Hepatic stellate cell (primary cell): ENCODE results near the gene BMPR2.
"Not testable (repeated sequence)": the region's sequence is repeated elsewhere in the genome, so short reads cannot be mapped to it uniquely, and the experiment has no call there.

ENCODE experiments used
- DNase-seq: peaks from one replicate; pipeline ENCODE4 v3.0.0; 2011; ENCODE audit warnings: low spot score

BMPR2 gene

DNA sequence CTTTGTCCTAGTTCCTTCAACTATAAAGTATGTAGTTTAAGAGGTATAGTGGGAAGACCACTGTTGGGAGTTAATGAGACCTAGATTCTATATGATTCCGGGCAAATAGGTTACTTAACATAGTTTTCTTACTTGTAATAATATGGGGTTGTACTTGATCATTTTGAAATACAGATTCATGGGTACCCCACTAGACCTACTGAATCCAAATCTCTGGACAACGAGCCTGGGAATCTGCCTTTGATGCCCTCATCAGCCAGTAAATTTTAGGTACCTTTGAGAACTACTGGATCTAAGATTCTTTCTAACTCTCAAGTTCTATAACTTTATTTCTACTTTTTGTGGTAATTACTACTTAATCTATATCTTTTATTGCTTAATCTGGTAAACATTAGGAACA, 6.6 kb downstream of the BMPR2 start:
- no peak for DNase-seq

- not testable (repeated sequence) for DNase-seq
These were observed 10.4 kb downstream of the BMPR2 start for GRCh38 chr2:202386495-202386894.

DNA sequence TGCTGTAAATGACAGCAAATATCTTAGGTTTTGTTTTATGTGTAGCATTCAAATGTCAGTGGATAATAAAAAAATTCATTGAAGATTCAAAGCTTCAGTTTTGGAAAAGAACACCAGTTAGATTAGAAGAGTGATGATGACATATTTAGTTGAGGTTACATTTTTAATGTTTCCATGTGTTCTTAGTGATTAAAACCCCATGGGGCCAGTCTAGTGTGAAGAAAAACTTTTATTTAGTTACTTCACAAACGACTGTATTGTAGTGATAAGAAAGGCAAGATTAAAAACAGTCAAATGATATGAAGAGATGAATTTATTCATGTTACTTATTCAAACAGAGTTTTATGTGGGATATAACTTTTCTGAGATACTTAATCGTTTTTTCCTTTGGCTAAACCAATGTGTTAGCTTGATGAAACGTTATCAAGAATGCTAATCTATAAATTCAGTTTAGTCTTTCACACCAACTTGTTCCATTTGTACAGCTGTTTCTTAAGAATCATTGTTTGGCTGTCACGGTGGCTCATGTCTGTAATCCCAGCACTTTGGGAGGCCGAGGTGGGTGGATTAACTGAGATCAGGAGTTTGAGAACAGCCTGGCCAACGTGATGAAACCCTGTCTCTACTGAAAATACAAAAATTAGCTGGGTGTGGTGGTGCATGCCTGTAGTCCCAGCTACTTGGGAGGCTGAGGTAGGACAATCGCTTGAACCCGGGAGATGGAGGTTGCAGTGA, 11.6 kb downstream of the BMPR2 start:
- no peak for DNase-seq

DNA sequence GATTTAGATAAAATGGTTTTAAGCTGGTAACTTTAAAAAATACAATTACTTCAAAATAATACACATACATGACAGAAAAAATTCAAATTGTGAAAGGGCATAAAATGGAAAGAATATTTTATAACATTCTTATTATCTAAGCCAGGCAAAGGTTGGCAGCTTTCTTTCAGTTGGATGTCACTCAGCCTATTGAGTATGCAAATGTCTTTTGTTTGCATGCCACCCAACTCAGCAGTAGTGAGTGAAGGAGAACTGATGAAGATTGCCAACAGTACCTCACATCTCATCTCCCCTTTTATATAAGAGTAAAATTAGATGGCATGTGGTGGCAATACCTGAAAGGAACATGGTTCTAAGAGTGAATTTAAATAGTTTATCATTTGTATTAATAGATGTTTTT, 24.8 kb downstream of the BMPR2 start:
- no peak for DNase-seq

DNA sequence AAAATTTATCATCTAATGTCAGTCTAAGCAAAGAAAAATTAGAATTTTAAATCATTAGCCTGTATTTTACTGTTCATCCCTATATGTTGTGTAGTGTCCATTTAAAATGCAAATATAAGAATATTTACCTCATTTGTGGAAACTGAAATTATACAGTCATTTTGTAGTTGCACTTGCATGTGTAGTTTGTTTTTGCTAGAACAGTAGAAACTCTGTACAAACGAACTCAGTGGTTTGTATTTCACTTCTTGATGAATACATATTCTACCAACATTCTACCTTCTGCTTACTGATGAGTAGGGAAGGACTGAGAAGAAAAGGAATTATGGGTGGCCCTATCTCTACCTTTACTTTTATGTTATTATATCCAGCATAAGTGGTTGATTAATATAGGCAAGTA, 29.7 kb downstream of the BMPR2 start:
- DNase-seq = no peak

DNA sequence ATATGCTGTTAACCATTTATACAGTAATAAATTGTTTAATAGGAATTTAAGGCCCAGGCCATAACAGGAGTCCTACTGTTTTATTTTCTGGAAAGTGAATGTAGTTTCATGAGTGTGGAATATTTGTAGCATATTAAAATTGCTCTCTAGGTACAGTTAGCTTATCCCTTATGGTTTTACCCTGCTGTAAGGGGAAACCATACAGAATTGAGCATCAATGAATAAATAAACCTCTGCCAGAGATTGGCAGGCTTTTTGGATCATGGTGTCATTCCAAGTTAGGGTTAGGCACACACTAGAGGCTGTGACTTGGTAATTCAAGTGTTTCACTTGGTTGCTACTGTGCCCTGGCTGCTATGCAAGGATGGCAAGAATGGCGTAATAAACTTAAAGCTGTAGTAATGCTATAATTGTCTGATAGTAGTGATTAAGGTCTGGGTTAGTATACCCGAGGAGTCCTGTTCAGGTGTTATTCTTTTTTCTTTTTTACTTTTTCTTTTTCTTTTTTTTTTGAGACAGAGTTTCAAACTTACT, 30.4 kb downstream of the BMPR2 start:
- no peak for DNase-seq

DNA sequence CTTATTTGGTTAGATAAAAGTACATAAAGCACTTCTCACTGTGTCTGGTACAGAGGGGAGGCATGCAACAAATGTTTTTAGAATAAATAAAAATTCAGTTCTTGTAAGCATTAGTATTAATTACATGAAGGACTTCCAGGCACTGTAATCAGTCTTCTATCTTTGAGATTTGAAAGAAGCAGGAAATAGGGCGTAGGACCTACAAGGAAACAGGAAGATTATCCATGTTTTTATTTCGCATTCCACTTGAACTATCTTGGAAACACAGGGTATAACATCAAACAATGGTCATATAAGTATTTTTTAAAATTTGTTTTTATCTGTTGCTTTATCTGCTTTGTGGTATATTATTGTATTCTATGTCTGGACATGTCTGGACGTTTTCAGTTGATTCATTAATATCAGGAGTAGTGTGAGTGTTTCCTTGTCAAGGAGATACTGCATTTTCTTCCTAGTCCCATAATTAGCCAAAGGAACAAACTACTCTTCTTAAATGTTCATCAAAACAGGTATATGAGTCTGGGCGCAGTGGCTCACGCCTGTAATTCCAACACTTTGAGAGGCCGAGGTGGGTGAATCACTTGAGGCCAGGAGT, 32.5 kb downstream of the BMPR2 start:
- peak; percentile 12 for DNase-seq

DNA sequence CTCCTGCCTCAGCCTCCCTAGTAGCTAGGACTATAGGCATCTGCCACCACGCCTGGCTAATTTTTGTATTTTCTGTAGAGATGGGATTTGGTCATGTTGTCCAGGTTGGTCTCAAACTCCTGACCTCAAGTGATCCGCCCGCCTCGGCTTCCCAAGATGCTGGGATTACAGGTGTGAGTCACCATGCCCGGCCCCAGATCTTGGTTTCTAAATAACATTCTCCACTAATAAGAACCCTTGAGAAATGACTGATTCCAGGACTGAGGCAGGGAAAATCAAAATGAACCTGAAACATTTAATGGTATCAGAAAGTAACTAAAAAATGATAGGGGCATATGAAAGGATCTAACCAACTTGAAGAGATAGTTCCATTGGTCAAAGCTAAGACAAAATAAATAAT, 34.0 kb downstream of the BMPR2 start:
- no peak for DNase-seq

- no peak for DNase-seq
These were observed 35.0 kb downstream of the BMPR2 start for GRCh38 chr2:202411097-202411496.

DNA sequence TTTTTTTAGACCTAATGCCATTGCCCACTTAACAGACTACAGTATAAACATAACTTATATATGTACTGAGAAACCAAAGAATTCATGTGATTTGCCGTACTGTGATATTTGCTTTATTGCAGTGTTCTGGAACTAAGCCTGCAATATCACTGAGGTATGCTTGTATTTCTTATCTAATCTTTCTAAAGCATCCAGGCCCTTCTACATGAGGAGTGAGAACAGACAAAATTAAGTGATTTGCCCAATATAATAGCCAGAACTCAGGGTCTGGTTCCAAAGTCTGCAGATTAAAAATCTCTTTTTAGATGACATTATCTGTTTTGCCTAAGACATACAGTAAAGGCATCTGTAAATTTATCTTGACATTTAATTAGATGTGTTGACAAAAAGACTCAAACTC, 41.9 kb downstream of the BMPR2 start:
- no peak for DNase-seq

- DNase-seq = no peak
These were observed 42.4 kb downstream of the BMPR2 start for GRCh38 chr2:202418511-202418910.

DNA sequence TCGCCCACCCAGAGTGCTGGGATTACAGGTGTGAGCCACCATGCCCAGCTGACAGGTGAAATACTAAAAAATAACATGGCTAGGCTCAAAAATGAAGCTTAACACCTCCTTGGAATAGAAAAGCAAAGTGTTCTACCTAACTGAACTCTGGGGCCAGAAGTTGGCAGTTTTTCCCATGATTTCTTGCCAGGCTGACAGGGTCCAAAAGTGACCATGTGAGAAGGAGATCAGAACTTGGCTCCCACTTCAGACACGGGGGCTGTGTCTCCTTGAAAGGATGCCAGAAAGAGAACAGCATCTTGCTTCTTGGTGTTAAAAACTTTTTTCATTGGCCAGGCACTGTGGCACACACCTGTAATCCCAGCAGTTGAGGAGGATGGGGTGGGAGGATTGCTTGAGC, 47.0 kb downstream of the BMPR2 start:
- no peak for DNase-seq

DNA sequence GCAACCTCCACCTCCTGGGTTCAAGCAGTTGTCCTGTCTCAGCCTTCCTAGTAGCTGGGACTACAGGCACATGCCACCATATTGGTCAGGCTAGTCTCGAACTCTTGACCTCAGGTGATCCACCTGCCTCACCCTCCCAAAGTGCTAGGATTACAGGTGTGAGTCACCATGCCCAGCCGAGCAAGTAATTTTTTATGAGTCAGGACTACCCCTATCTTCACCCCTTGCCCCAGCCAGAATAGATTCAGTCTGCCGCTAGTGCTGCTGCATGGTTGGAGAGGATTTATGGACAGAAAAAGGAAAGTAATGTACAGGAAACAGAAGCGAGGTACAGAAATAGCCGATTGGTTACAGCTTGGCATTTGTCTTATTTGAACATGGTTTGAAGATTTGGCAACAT, 48.9 kb downstream of the BMPR2 start:
- no peak for DNase-seq

GRCh38 chr2:202426751-202427150, 50.6 kb downstream of the BMPR2 start:
- no peak for DNase-seq

DNA sequence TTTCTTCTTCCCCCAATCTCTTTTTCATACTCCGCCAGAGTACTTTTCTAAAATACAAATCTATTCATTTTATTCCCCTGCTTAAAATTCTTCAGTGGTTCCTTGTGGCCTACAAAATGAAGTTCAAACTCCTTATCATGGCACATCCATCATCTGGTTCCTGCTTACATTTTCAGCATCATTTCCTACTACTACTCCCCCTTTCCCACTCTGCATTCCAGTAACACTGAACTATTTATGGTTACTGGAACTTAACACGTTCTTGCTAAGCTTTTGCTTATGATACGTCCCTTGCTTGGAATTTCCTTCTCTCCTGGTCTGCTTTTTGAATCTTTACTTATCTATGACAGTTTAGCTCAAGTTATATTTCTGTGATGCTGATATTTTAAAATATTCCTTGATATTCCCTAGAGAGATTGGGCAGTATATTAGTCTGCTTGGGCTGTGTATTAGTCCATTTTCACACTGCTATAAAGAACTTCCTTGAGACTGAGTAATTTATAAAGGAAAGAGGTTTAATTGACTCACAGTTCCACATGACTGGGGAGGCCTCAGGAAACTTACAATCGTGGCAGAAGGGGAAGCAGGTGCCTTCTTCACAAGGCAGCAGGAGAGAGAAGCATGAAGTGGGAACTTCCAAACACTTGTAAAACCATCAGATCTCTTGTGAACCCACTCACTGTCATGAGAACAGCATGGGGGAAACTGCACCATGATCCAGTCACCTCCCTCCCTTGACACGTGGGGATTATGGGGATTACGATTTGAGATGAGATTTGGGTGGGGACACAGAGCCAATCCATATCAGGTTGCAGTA, 53.2 kb downstream of the BMPR2 start:
- peak; percentile 71 for DNase-seq

DNA sequence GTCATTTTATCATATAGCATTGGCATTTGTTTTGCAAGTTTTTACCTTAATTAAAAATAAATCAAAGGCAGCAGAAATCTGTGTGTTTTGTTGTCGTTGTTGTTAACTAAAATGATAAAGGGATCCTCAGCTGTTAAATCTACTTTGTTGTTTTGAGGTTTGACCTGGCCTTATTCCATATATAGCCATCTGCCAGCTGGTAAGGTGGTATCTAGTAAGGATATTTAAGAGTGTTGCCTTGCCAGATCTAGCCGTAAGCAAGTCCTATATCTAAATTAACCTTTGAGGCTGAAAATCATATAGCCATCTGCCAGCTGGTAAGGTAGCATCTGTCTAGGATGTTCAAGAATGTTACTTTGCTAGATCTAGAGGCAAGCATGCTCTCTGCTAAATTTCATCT, 56.6 kb downstream of the BMPR2 start:
- DNase-seq = no peak

- DNase-seq = no peak
These were observed 58.3 kb downstream of the BMPR2 start for GRCh38 chr2:202434472-202434871.

GRCh38 chr2:202436626-202437025, 60.5 kb downstream of the BMPR2 start:
- DNase-seq = no peak

DNA sequence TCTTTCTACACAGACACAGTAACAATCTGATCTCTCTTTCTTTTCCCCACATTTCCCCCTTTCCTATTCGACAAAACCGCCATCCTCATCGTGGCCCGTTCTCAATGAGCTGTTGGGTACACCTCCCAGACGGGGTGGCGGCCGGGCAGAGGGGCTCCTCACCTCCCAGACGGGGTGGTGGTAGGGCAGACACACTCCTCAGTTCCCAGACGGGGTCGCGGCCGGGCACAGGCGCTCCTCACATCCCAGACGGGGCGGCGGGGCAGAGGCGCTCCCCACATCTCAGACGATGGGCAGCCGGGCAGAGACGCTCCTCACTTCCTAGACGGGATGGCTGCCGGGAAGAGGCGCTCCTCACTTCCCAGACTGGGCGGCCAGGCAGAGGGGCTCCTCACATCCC, 64.0 kb downstream of the BMPR2 start:
- not testable (repeated sequence) for DNase-seq

DNA sequence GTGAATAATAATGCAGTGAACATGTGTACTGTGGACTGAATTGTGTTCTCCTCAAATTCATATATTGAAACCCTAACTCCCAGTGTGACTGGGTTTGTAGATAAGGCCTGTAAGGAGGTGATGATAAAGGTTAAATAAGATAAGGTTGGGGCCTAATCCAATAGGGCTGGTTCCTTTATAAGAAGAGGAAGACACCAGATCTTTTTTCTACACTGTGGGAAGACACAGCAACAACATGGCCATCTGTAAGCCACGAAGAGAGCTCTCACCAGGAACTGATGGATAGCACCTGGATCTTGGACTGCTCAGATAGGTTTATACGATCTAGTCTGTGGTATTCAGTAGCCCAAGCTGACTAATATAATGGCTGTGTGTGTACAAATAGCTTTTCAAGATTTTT, 66.8 kb downstream of the BMPR2 start:
- DNase-seq = no peak

DNA sequence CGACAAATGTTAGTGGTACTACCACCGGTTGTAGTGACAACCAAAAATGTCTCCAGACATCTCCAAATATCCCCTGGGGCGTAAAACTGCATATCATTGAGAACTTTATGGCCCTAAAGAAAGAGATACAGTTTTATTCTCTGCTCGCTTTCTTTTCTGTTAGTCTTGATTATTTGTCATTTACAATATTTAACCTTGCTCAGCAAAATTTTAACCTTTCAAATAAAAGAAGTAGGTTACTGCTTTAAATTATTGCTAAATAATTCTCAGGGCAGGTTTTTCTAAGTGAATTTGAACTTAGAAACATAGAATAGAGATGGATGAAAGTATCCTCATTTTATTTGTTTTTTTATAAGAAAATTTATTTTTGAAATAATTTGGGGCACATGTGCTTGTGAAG, 67.9 kb downstream of the BMPR2 start:
- no peak for DNase-seq

GRCh38 chr2:202449344-202449743, 73.2 kb downstream of the BMPR2 start:
- DNase-seq = no peak

GRCh38 chr2:202450785-202451184, 74.7 kb downstream of the BMPR2 start:
- no peak for DNase-seq
